IMR-90 (cell line): ENCODE results near the gene GALM. TPM values are rescaled to one million over a fixed set of nuclear protein-coding genes. Genes with fewer than 3 reads are reported as not detected.

Source experiments
- ATAC-seq: fragments of 200-7000 bp; cut with Tn5 transposase; 2 replicates; pipeline ENCODE4 v1.9.1; 2020; ENCODE audit warnings: low read depth, mild to moderate bottlenecking, moderate library complexity
- BruUV-seq: library from RNA; stranded (reverse); fragments of 400-500 nt; replicated peaks from 2 replicates; lab custom pipeline; 2021; lab: Mats Ljungman, UMichigan
- CTCF ChIA-PET: fragments of 300-600 bp; formaldehyde crosslinking; extraction: SDS; loops from one replicate; lab custom pipeline; 2021; ENCODE audit warnings: antibody characterized with exemption; lab: Yijun Ruan, JAX
- POLR2A ChIA-PET: fragments of 300-600 bp; sonication (Branson Sonifier 250); formaldehyde crosslinking; loops from one replicate; lab custom pipeline; 2022; ENCODE audit warnings: antibody characterized with exemption; ENCODE audit not compliant: unreplicated experiment; lab: Charles Lee
- DNase-seq: peaks from one replicate; pipeline ENCODE4 v3.0.0; 2013
- H2AFZ ChIP-seq: replicated peaks from 2 replicates; pipeline ENCODE3; 2013; ENCODE audit warnings: low read length, mild to moderate bottlenecking; ENCODE audit not compliant: poor library complexity
- H2AK5ac ChIP-seq: 2 replicates; pipeline ENCODE4 v1.6.1; 2013; ENCODE audit warnings: low read depth, low read length, inconsistent platforms
- H2AK9ac ChIP-seq: replicated peaks from 2 replicates; pipeline ENCODE3; 2013; ENCODE audit warnings: mild to moderate bottlenecking, low read depth, low read length, moderate library complexity; ENCODE audit not compliant: poor library complexity
- H2BK120ac ChIP-seq: 2 replicates; pipeline ENCODE4 v1.6.1; 2013; ENCODE audit warnings: low read depth, low read length, inconsistent platforms
- H2BK15ac ChIP-seq: 3 replicates; pipeline ENCODE4 v1.6.1; 2013; ENCODE audit warnings: low read depth, low read length, inconsistent platforms
- H2BK20ac ChIP-seq: 2 replicates; pipeline ENCODE4 v1.6.1; 2013; ENCODE audit warnings: low read depth, mild to moderate bottlenecking, inconsistent platforms, low read length, moderate library complexity
- H2BK5ac ChIP-seq: 2 replicates; pipeline ENCODE4 v1.6.1; 2013; ENCODE audit warnings: mild to moderate bottlenecking, low read depth, low read length, inconsistent platforms; ENCODE audit not compliant: poor library complexity, severe bottlenecking
- H3K14ac ChIP-seq: replicated peaks from 2 replicates; pipeline ENCODE4 v1.6.1; 2013; ENCODE audit warnings: low read depth, low read length, inconsistent platforms
- H3K18ac ChIP-seq: 2 replicates; pipeline ENCODE4 v1.6.1; 2013; ENCODE audit warnings: low read depth, low read length, control low read depth
- H3K23ac ChIP-seq: 2 replicates; pipeline ENCODE4 v1.6.1; 2013; ENCODE audit warnings: low read depth, low read length, inconsistent platforms
- H3K27ac ChIP-seq: 2 replicates; pipeline ENCODE4 v1.5.1; 2013; ENCODE audit warnings: mild to moderate bottlenecking, control low read depth, low read length; ENCODE audit not compliant: insufficient read depth
- H3K27me3 ChIP-seq: 2 replicates; pipeline ENCODE4 v1.6.1; 2013; ENCODE audit warnings: low read length; ENCODE audit not compliant: control insufficient read depth, insufficient read depth
- H3K36me3 ChIP-seq: 2 replicates; pipeline ENCODE4 v1.6.1; 2013; ENCODE audit warnings: low read length, mixed read lengths; ENCODE audit not compliant: control insufficient read depth, insufficient read depth
- H3K4ac ChIP-seq: 2 replicates; pipeline ENCODE4 v1.6.1; 2013; ENCODE audit warnings: low read depth, low read length, inconsistent platforms
- H3K4me1 ChIP-seq: 2 replicates; pipeline ENCODE4 v1.6.1; 2013; ENCODE audit warnings: low read length, mixed read lengths; ENCODE audit not compliant: control insufficient read depth, insufficient read depth
- H3K4me2 ChIP-seq: 2 replicates; pipeline ENCODE4 v1.6.1; 2013; ENCODE audit warnings: low read depth, mild to moderate bottlenecking, control low read depth, low read length, moderate library complexity
- H3K4me3 ChIP-seq: 2 replicates; pipeline ENCODE4 v1.5.1; 2013; ENCODE audit warnings: low read depth, mild to moderate bottlenecking, control low read depth, low read length, moderate library complexity; ENCODE audit not compliant: insufficient read depth
- H3K56ac ChIP-seq: 2 replicates; pipeline ENCODE4 v1.6.1; 2013; ENCODE audit warnings: low read length, inconsistent platforms; ENCODE audit not compliant: insufficient read depth; ENCODE audit errors: extremely low read depth
- H3K79me1 ChIP-seq, 2 experiments: 2 replicates each; pipeline ENCODE4 v1.6.1; 2013; ENCODE audit warnings: low read length in 2 of 2, inconsistent platforms in 1 of 2, low read depth in 1 of 2
- H3K9ac ChIP-seq: 2 replicates; pipeline ENCODE4 v1.6.1; 2013; ENCODE audit warnings: low read depth, low read length, control low read depth
- H3K9me1 ChIP-seq: 2 replicates; pipeline ENCODE4 v1.6.1; 2013; ENCODE audit warnings: low read length, inconsistent platforms; ENCODE audit not compliant: insufficient read depth
- H3K9me3 ChIP-seq: 2 replicates; pipeline ENCODE4 v1.6.1; 2013; ENCODE audit warnings: low read length; ENCODE audit not compliant: control insufficient read depth, insufficient read depth
- H4K20me1 ChIP-seq: 2 replicates; pipeline ENCODE4 v1.6.1; 2013; ENCODE audit warnings: low read length, inconsistent platforms; ENCODE audit not compliant: insufficient read depth
- H4K5ac ChIP-seq: 2 replicates; pipeline ENCODE4 v1.6.1; 2013; ENCODE audit warnings: mild to moderate bottlenecking, low read depth, low read length, control low read depth
- H4K8ac ChIP-seq, 2 experiments: 2 replicates each; pipeline ENCODE4 v1.6.1; 2013; ENCODE audit warnings: low read depth in 2 of 2, low read length in 2 of 2, control low read depth in 1 of 2, inconsistent platforms in 1 of 2
- H4K91ac ChIP-seq: 2 replicates; pipeline ENCODE4 v1.6.1; 2013; ENCODE audit warnings: low read depth, low read length, inconsistent platforms; ENCODE audit not compliant: insufficient read depth
- FOS ChIP-seq: fragments of 150-350 bp; IDR thresholded peaks from 2 replicates; pipeline ENCODE4 v1.6.1; 2016; ENCODE audit warnings: low read depth, low read length
- MAZ ChIP-seq: IDR thresholded peaks from 2 replicates; pipeline ENCODE4 v1.6.1; 2012; ENCODE audit warnings: low read depth, mild to moderate bottlenecking, low read length, improper control_type of control experiment, moderate library complexity, borderline replicate concordance
- NFE2L2 ChIP-seq: fragments of 150-350 bp; IDR thresholded peaks from 2 replicates; pipeline ENCODE4 v1.6.1; 2016; ENCODE audit warnings: low read depth, mild to moderate bottlenecking, low read length
- POLR2A ChIP-seq: IDR thresholded peaks from 2 replicates; pipeline ENCODE4 v1.6.1; 2012; ENCODE audit warnings: mild to moderate bottlenecking, low read depth, low read length
- RFX5 ChIP-seq: IDR thresholded peaks from 2 replicates; pipeline ENCODE4 v1.8.0; 2012; ENCODE audit warnings: low read depth, mild to moderate bottlenecking, low read length, moderate library complexity
- WGBS, 2 experiments: methylation state at CpG; one replicate each; pipeline versions ENCODE4 v1.1.5 to v1.1.7; 2013; ENCODE audit warnings: missing lambda C conversion rate in 2 of 2; ENCODE audit not compliant: insufficient read length in 1 of 2; ENCODE audit errors: extremely low coverage in 2 of 2; 5-methylcytosine and 5-hydroxymethylcytosine counted together
- dilution Hi-C: fragments of 300-500 bp; cut with HindIII; formaldehyde crosslinking; loops from one replicate; pipeline ENCODE4 v1.14.3; 2018; ENCODE audit warnings: low sequenced_read_pairs; ENCODE audit not compliant: unreplicated experiment
- in situ Hi-C: fragments of 300-500 bp; cut with MboI; formaldehyde crosslinking; loops from 3 replicates; pipeline ENCODE4 v1.14.3; 2019; ENCODE audit warnings: low sequenced_read_pairs, inconsistent platforms, mixed read lengths
- intact Hi-C: fragments of 100-400 bp; cut with micrococcal nuclease; formaldehyde crosslinking; loops from 2 replicates; pipeline ENCODE4 v1.10.0; 2022
- polyA plus RNA-seq, 3 experiments: library from polyadenylated mRNA; depleted of rRNA; stranded (reverse); fragments of >200 nt; gene quantifications; 2 replicates each; pipeline ENCODE4 v1.2.3, GENCODE V29; 2012; ENCODE audit warnings: low replicate concordance in 1 of 3
- total RNA-seq: library from RNA; depleted of rRNA; stranded (reverse); fragments of >200 nt; gene quantifications from 2 replicates; pipeline ENCODE4 v1.2.3, GENCODE V29; 2012
- TF ChIP-seq, protein P1 (sequence below): fragments of 150-350 bp; IDR thresholded peaks from 2 replicates; pipeline ENCODE4 v1.6.1; 2016; ENCODE audit warnings: low read depth, mild to moderate bottlenecking, low read length, moderate library complexity, borderline replicate concordance
- TF ChIP-seq, protein P2 (sequence below): conservative IDR thresholded peaks from 2 replicates; pipeline ENCODE4 v1.5.1; 2012; ENCODE audit warnings: mild to moderate bottlenecking, low read depth, low read length, improper control_type of control experiment

The GALM gene
- total and polyA plus RNA-seq, 2 of the 4 experiments (the other 2 are of a cell fraction), result 12.1 to 24.2 TPM

DNA sequence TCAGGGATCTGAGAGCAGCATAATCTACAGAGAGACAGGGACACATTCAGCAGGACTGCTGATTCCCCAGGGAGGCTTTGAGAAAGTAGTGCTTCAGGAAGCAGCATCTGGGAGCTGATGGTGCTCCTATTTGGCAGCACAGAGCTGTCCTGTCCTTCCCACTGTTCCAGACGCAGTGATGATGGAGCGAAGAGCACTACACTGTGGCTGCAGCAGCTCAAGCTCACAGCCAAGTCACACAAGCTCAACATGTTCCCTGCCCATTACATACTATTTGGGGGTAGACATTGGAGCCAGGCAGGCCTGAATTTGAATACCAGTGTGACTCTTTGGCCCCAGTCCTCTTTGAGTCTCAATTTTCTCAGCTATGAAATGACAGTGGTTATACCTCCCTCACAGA lies 15.2 kb upstream of the GALM start:
- Histone ChIP-seq H3K18ac (no peak overlapping the region), H3K4me3 (no peak overlapping the region), H2BK15ac (no peak overlapping the region), H2AK5ac (no peak overlapping the region), H3K4me2 (no peak overlapping the region), H3K56ac (no peak overlapping the region), H2BK120ac (no peak overlapping the region), H4K8ac (no peak overlapping the region), H3K9me3 (no peaks in the 10 kb centered on the region), H3K27ac (no peak overlapping the region), H3K9ac (no peak overlapping the region), H3K23ac (no peak overlapping the region), H2AK9ac (no peak overlapping the region), H2AFZ (no peak overlapping the region), H3K14ac (no peak overlapping the region), H4K91ac (no peak overlapping the region), H3K9me1 (no peaks in the 10 kb centered on the region; the same call in 1 of the 2 replicates), H3K79me1 (no peaks in the 10 kb centered on the region), H3K27me3 (peaks cover 2% of the 10 kb centered on the region), H2BK20ac (no peak overlapping the region), H4K5ac (no peak overlapping the region), H3K4ac (no peak overlapping the region), H2BK5ac (no peak overlapping the region), H3K36me3 (no peaks in the 10 kb centered on the region), H4K20me1 (no peaks in the 10 kb centered on the region), H3K4me1 (no peaks in the 10 kb centered on the region; the same call in 1 of the 2 replicates)
- no peak for DNase-seq
- intact Hi-C loops, result no loop called here
- TF ChIP-seq POLR2A (no peak), FOS (no peak), NFE2L2 (no peak), MAZ (no peak), RFX5 (no peak)
- TF ChIP-seq, protein P1, sequence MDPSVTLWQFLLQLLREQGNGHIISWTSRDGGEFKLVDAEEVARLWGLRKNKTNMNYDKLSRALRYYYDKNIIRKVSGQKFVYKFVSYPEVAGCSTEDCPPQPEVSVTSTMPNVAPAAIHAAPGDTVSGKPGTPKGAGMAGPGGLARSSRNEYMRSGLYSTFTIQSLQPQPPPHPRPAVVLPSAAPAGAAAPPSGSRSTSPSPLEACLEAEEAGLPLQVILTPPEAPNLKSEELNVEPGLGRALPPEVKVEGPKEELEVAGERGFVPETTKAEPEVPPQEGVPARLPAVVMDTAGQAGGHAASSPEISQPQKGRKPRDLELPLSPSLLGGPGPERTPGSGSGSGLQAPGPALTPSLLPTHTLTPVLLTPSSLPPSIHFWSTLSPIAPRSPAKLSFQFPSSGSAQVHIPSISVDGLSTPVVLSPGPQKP, result no peak
- TF ChIP-seq, protein P2, sequence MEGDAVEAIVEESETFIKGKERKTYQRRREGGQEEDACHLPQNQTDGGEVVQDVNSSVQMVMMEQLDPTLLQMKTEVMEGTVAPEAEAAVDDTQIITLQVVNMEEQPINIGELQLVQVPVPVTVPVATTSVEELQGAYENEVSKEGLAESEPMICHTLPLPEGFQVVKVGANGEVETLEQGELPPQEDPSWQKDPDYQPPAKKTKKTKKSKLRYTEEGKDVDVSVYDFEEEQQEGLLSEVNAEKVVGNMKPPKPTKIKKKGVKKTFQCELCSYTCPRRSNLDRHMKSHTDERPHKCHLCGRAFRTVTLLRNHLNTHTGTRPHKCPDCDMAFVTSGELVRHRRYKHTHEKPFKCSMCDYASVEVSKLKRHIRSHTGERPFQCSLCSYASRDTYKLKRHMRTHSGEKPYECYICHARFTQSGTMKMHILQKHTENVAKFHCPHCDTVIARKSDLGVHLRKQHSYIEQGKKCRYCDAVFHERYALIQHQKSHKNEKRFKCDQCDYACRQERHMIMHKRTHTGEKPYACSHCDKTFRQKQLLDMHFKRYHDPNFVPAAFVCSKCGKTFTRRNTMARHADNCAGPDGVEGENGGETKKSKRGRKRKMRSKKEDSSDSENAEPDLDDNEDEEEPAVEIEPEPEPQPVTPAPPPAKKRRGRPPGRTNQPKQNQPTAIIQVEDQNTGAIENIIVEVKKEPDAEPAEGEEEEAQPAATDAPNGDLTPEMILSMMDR, result no peak
- no CpG with 5 or more reads among the region's 2 CpGs for WGBS, 2 experiments
- no TSS peak for BruUV-seq
- CTCF ChIA-PET, result no interaction called here
- in situ Hi-C loops, result no loop called here
- ATAC-seq, result no peak
- dilution Hi-C loops, result no loop called here
- POLR2A ChIA-PET, result no interaction called here
